GM19193 (cell line): ENCODE measurements around the gene TINAGL1.

Experiments used
- POLR2A ChIP-seq: IDR thresholded peaks from 4 replicates; pipeline ENCODE4 v1.6.1; 2011; ENCODE audit not compliant: insufficient read depth, insufficient read length; ENCODE audit errors: extremely low read depth

Gene TINAGL1

DNA sequence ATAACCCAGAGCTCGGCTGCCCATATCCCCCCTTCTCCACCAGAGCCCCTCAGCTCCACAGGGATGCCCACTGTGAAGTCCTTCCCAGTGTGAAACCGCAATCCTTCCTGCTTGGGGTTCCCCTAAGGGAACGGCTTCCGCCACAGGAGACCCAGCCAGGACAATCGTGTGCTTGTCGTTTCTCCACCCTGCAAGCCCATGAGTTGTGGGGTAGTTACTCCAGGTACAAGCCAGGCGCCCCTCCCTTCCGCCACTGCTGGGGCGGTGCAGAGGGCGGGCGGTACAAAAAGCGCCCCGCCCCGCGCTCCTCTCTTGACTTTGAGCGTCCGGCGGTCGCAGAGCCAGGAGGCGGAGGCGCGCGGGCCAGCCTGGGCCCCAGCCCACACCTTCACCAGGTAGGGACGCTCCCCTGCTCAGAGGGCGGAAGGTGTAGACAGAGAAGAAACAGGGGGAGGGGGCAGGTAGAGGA, at the start of gene TINAGL1:
Gene TINAGL1 (plus strand): TSS at position 315 of the 469 bp plus-strand sequence. CDS start 634 bp downstream, outside the sequence.
- no peak for TF ChIP-seq POLR2A

DNA sequence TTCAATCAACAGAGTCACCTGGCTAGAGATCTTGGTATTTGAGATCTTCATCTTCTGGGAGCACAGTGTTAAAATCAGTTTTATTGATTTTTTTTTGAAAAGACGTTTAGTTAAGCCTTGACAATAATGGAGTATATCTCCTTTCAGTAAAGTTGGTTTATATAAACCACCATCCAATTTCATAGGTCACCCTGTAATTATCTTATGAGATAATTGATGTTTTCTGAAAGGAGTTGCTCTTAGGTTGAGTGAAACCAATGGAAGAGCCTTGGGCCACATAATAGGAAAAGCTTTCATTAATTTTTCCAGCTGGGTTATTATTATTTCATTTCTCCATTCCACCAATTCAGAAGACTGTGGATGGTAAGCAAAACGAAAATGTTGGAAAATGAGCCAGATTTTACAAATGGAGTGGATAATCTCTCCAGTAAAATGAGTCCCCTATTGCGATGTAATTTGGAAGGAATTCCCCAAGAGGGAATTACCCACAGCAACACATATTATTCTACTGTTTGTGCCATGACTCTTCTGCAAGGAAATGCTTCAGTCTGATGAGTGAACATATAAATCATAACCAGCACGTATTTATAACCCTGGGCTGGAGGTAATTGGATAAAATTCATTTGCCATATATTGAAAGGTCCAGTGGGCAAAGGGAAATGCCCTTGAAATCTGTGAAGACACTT, 46.2 kb upstream of the TINAGL1 start:
- no peak for TF ChIP-seq POLR2A

DNA sequence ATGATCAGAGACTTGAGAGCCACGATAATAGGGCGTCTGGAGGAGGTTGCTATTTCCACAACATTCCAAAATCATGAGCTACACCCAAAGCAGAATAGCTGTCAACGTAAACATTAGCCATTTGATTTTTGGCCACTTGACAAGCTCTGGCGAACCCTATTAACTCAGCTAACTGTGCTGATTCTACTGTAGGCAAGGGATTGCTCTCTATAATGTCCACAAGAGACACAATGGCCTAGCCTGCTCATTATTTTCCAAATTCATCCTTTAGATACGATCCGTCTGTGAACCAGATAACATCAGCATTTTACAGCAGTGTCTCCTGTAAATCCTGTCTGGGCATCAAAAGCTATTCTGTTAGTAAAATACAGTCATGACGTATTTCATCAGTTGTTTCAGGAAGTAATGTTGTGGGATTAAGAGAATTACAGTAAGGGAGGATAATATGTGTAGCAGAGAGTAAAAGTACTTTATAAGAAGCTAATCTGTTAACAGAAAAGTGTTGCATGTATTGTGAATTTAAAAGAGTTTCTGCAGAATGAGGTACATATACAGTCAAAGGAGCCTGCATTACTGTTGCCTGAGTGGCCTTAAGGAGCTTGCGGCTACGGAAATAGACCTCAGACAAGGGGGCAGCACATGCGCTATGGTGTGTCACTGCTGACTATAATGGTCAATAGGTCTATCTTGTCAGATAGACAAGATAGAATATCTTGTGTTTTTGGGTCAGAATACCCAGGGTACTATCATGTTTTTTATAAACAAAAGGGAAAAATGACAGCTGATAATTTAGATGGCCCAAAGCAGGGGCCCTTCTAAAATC, 44.9 kb upstream of the TINAGL1 start:
- no peak for TF ChIP-seq POLR2A

GRCh38 chr1:31532173-31532572, 44.1 kb upstream of the TINAGL1 start:
- TF ChIP-seq POLR2A: no peak

DNA sequence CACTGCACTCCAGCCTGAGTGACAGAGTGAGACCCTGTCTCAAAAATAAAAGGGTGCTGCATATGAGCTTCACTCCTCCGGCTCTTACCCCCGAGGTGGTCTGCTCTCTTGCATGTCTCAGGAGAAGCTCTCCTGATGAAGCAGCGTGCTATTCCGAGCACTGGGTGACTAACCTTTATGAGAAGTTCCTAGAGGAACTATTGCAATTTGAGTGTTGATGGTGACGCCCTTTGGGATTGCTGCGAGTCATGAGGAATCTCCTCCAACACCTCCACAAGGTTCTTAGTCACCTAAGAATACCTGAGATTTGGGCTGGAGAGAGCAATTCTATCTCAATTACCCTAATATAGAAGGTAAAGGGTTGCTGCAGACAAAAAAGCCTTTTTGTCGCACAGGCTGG, 40.8 kb upstream of the TINAGL1 start:
- TF ChIP-seq POLR2A: no peak

GRCh38 chr1:31539329-31539728, 37.0 kb upstream of the TINAGL1 start:
- no peak for TF ChIP-seq POLR2A

DNA sequence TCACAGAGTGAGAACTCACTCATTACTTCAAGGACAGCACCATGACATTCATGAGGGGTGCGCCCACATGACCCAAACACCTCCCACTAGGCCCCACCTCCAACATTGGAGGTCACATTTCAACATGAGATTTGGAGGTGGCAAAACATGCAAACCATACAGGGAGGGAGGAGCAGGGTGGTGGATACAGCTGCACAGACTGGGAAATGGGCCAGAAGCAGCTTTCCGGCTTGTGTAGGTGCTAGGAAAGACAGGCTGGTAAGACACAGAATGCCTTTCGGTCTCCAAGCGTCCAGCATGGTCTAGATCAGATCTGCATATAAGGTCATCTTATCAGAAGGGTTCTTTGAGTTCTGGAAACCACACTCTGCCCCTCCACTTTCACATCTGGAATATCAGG, 35.1 kb upstream of the TINAGL1 start:
- no peak for TF ChIP-seq POLR2A

GRCh38 chr1:31545927-31546540, 30.3 kb upstream of the TINAGL1 start:
- no peak for TF ChIP-seq POLR2A

DNA sequence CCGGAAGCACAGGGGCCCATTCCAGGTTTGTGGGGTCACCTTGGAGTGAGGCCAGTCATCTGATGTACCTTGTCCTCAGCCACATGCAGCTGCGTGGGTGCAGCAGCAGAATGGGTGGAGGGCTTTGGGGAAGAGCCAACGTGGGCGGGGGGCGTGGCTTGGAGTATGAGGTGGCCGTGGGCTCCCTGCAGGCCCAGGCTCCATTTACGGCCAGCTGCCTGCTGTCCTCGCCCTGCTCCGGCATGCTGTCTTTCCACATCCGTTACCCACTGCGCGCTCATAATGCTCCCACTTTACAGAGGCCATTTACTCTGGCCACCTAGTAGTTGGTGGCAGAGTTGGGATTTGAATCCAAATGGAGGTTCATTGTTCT, 27.8 kb upstream of the TINAGL1 start:
- no peak for TF ChIP-seq POLR2A

DNA sequence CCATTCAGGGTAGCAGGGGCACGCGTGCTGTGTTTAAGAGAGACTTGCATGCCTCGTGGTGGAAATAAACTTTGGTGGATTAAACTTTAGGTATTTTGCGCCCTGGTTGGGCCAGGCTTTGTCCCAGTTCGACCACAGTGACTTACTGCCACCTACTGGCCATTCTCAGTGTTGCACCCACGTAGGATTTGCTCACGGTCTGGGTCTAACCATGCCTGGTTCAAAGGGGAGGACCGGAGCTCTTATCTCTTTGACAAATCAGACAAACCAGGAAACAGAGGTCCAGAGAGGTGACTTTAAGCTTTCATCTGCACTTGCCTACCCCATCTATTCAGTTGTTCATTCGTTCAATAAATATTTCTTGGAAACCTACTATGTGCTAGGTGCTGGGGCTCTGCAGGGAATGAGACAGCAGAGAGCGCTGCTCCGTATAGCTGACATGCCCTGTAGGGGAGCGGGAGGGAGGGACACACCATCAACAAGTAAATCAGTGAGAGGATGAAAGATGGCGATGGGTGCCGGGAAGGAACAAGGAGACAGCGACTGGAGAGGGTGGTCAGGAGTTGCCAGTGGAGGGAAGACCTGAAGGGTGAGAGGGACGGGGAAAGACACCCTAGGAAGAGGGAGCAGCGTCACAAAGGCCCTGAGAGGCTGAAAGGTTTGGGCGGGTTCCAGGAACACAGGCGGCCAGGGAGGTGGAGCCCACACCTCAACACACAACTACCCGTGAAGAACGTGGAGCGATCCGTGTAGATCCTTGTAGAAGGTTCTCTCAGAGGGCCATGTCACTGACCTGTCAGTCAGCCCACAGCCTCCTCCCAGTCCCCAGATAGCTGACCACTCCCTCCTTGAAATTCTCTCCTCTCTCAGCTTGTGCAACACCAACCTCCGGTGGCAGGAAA, 27.2 kb upstream of the TINAGL1 start:
- TF ChIP-seq POLR2A: no peak

GRCh38 chr1:31549809-31550620, 26.3 kb upstream of the TINAGL1 start:
- no peak for TF ChIP-seq POLR2A

DNA sequence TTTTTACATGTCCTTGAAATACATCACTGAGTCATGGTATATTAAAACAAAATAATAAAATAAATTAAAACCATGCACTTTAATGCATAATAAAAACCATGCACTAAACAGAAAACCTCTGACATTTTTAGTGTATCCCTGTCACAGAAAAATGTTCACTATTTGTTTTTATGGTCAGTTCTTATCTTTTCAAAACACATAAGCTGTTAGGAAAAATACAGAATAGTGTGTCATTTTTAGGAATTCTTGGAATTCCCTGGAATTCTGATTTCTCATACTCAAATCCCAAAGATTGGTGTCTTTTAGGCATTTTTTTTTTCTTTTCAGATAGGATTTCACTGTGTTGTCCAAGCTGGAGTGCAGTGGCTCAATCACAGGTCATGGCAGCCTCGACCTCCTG, 25.1 kb upstream of the TINAGL1 start:
- TF ChIP-seq POLR2A: no peak

DNA sequence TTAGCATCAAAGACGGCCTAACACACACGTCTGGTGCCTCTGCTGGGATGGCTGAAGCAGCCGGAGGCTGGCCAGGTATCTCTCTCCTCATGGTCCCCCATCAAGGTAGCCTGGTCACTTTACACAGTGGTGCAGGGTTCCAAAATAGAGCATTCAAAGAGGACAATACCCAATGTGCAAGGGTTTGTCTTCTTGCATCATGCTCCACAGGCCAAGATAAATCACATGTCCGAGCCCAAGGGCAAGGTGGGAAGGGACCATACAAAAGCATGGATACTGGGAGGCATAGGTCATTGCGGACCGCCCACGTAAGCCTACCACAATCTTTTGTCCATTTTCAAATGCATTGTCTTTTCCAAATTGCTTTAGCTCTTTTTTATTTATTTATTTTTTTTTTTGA, 23.8 kb upstream of the TINAGL1 start:
- no peak for TF ChIP-seq POLR2A

DNA sequence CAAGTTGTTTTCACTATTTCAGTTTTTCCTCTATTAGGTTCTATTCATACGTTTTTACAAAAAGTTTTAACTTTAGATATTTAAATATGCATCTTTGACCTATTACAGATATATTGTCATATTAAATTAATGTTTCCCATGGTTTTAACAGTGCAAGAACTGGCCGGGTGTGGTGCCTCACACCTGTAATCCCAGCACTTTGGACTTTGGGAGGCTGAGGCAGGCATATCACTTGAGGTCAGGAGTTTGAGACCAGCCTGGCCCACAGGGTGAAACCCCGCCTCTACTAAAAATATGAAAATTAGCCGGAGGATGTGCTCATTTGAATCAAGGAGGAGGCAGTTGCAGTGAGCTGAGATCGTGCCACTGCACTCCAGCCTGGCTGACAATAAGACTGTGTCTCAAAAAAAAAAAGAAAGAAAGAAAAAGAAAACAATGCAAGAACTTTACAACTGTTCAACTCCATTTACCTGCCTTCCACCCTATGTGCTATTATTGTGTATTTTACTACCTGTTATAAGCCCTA, 19.8 kb upstream of the TINAGL1 start:
- no peak for TF ChIP-seq POLR2A
